ENCODE results near the gene RSRC1. TPM values are rescaled to one million over a fixed set of nuclear protein-coding genes. Genes with fewer than 3 reads are reported as not detected.

The RSRC1 gene
- total and polyA plus RNA-seq, 2 of the 13 experiments (the other 11 are each of a cell fraction or from before 2014, with no cell fraction given), result 4.9 to 63.0 TPM

- intact Hi-C loops (cut with micrococcal nuclease; ENCODE audit: unreplicated experiment) (loop anchor here (1.0 to 5.0 kb wide), 2 partner anchors 103 to 252 kb away; partner anchors contain the start of gene GFM1), in situ Hi-C loops (cut with HindIII; ENCODE audit: extremely low pct_ligation_motif_present, low pct_unique_long_range_greater_than_20kb) (loop anchor here (5.0 to 25.0 kb wide), 4 partner anchors 103 to 927 kb away; partner anchors contain the start of gene GFM1)
- H3K36me3 ChIP-seq (replicated peaks in 1 of 2; ENCODE audit: control insufficient read depth in 1 of 2, insufficient read depth in 2 of 2, low read length in 2 of 2), result no peaks in the 10 kb centered on the region
- ChIA-PET CTCF (ENCODE audit: low intra/inter-chr PET ratio, low total read pairs) (interaction anchor here (1.9 to 2.0 kb wide), 2 partner anchors 105 to 251 kb away, joined by 5 to 13 read pairs; partner anchors contain the start of gene GFM1), POLR2A (no interaction called here)
- no peaks in the 10 kb centered on the region for H3K9me3 ChIP-seq (ENCODE audit: low read length)
- no peaks in the 10 kb centered on the region for H3K4me1 ChIP-seq (ENCODE audit: insufficient read depth, low read length)
- DNase-seq (ENCODE audit: low spot score), result peak; percentile 46
- H3K4me3 ChIP-seq (replicated peaks in 1 of 3; ENCODE audit: insufficient read depth in 1 of 3, low read depth in 2 of 3, low read length in 3 of 3), result no peak overlapping the region
- no peak overlapping the region for H3K9ac ChIP-seq (ENCODE audit: insufficient read depth, low read depth, low read length)
- WGBS (ENCODE audit: low lambda C conversion rate), result 64% methylated on average over 3 of the region's 3 CpGs
- ATAC-seq, result peak; percentile 66
- no peak for FAIRE-seq
- H3K27ac ChIP-seq (ENCODE audit: extremely low read length, insufficient read depth, low read length), result no peak overlapping the region
- BruUV-seq (replicated peaks), result no TSS peak
- no peak for TF ChIP-seq PRPF4 (IDR thresholded peaks at IDR 0.05; ENCODE audit: low read depth, low read length, poor library complexity, severe bottlenecking)
- TF ChIP-seq, protein P1, sequence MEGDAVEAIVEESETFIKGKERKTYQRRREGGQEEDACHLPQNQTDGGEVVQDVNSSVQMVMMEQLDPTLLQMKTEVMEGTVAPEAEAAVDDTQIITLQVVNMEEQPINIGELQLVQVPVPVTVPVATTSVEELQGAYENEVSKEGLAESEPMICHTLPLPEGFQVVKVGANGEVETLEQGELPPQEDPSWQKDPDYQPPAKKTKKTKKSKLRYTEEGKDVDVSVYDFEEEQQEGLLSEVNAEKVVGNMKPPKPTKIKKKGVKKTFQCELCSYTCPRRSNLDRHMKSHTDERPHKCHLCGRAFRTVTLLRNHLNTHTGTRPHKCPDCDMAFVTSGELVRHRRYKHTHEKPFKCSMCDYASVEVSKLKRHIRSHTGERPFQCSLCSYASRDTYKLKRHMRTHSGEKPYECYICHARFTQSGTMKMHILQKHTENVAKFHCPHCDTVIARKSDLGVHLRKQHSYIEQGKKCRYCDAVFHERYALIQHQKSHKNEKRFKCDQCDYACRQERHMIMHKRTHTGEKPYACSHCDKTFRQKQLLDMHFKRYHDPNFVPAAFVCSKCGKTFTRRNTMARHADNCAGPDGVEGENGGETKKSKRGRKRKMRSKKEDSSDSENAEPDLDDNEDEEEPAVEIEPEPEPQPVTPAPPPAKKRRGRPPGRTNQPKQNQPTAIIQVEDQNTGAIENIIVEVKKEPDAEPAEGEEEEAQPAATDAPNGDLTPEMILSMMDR (CRISPR knock-in tag; IDR thresholded peaks at IDR 0.05), result peak; percentile 62
- no peak for TF ChIP-seq THAP8 (CRISPR knock-in tag; IDR thresholded peaks at IDR 0.05; ENCODE audit: borderline replicate concordance)
- TF ChIP-seq NR2C2 (CRISPR knock-in tag; IDR thresholded peaks at IDR 0.05; ENCODE audit: borderline replicate concordance), result 0 out of 2 replicates have a peak, but pooled peaks have one; percentile 34
- no peak for TF ChIP-seq HOXD1 (CRISPR knock-in tag; IDR thresholded peaks at IDR 0.05)
- TF ChIP-seq YY1 (IDR thresholded peaks at IDR 0.05; ENCODE audit: insufficient read depth, insufficient replicate concordance, low read depth, low read length), result peak; percentile 66
- TF ChIP-seq ZNF891 (CRISPR knock-in tag; IDR thresholded peaks at IDR 0.05), result no peak
- peak; percentile 49 for TF ChIP-seq STAG1 (CRISPR knock-in tag; IDR thresholded peaks at IDR 0.05)
- no peak for TF ChIP-seq GABPA (IDR thresholded peaks at IDR 0.05; ENCODE audit: low read depth, low read length)
- peak; percentile 29; the same call in 1 of the 2 replicates for TF ChIP-seq GABPA (CRISPR knock-in tag; IDR thresholded peaks at IDR 0.05; ENCODE audit: low read depth)
- TF ChIP-seq HMG20A (CRISPR knock-in tag; IDR thresholded peaks at IDR 0.05; ENCODE audit: borderline replicate concordance), result no peak
- TF ChIP-seq KDM3A (CRISPR knock-in tag; IDR thresholded peaks at IDR 0.05; ENCODE audit: low read depth), result no peak
- TF ChIP-seq RAD21 (CRISPR knock-in tag; IDR thresholded peaks at IDR 0.05), result peak; percentile 21; the same call in 1 of the 2 replicates
- TF ChIP-seq, protein P2, sequence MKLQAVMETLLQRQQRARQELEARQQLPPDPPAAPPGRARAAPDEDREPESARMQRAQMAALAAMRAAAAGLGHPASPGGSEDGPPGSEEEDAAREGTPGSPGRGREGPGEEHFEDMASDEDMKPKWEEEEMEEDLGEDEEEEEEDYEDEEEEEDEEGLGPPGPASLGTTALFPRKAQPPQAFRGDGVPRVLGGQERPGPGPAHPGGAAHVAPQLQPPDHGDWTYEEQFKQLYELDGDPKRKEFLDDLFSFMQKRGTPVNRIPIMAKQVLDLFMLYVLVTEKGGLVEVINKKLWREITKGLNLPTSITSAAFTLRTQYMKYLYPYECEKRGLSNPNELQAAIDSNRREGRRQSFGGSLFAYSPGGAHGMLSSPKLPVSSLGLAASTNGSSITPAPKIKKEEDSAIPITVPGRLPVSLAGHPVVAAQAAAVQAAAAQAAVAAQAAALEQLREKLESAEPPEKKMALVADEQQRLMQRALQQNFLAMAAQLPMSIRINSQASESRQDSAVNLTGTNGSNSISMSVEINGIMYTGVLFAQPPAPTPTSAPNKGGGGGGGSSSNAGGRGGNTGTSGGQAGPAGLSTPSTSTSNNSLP (IDR thresholded peaks at IDR 0.05; ENCODE audit: low read depth, low read length), result 0 out of 2 replicates have a peak, but pooled peaks have one; percentile 31
- H4K20me1 ChIP-seq (ENCODE audit: insufficient read depth, low read length), result no peaks in the 10 kb centered on the region
- H3K27me3 ChIP-seq (ENCODE audit: control insufficient read depth in 1 of 2, insufficient read depth in 2 of 2, low read length in 2 of 2), result no peaks in the 10 kb centered on the region
- H2AFZ ChIP-seq (ENCODE audit: low read length), result peak overlapping the region; percentile 58
- no peak overlapping the region for H3K4me2 ChIP-seq (ENCODE audit: low read depth, low read length)
- no peaks in the 10 kb centered on the region for H3K79me2 ChIP-seq (ENCODE audit: insufficient read depth, low read length)
These were observed 429.6 kb downstream of the RSRC1 start for GRCh38 chr3:158539414-158540014.

Measured in HepG2 (cell line).